HCEC 1CT (cell line): Measurements from ENCODE around the gene GRIK1.
"Not testable (repeated sequence)": the region's sequence is repeated elsewhere in the genome, so short reads cannot be mapped to it uniquely, and the experiment has no call there.

Source experiments
- DNase-seq: peaks from one replicate; pipeline ENCODE4 v3.0.0-alpha.2; 2017

GRIK1 gene

GRCh38 chr21:29939924-29940275, at the start of gene GRIK1:
TSS of gene GRIK1 (minus strand) at chr21:29939996.
- DNase-seq: no peak

GRCh38 chr21:29987762-29988161, 48.0 kb upstream of the GRIK1 start:
- no peak for DNase-seq

GRCh38 chr21:29985866-29986265, 46.1 kb upstream of the GRIK1 start:
- DNase-seq: no peak

- DNase-seq: no peak
These were observed 39.2 kb upstream of the GRIK1 start for GRCh38 chr21:29979043-29979442.

- DNase-seq: no peak
These were observed 36.0 kb upstream of the GRIK1 start for GRCh38 chr21:29975776-29976175.

- DNase-seq: no peak
These were observed 33.5 kb upstream of the GRIK1 start for GRCh38 chr21:29973258-29973657.

- no peak for DNase-seq
These were observed 21.7 kb upstream of the GRIK1 start for GRCh38 chr21:29961291-29962027.

GRCh38 chr21:29958551-29958950, 18.8 kb upstream of the GRIK1 start:
- DNase-seq: no peak

- not testable (repeated sequence) for DNase-seq
These were observed 18.2 kb upstream of the GRIK1 start for GRCh38 chr21:29958035-29958434.

GRCh38 chr21:29953690-29954089, 13.9 kb upstream of the GRIK1 start:
- DNase-seq: no peak

GRCh38 chr21:29953072-29953471, 13.3 kb upstream of the GRIK1 start:
- no peak for DNase-seq

- DNase-seq: no peak
These were observed 12.1 kb upstream of the GRIK1 start for GRCh38 chr21:29951911-29952310.

GRCh38 chr21:29949991-29950390, 10.2 kb upstream of the GRIK1 start:
- no peak for DNase-seq

- DNase-seq: no peak
These were observed 7.3 kb upstream of the GRIK1 start for GRCh38 chr21:29947119-29947518.

- no peak for DNase-seq
These were observed 4.1 kb upstream of the GRIK1 start for GRCh38 chr21:29943885-29944284.

GRCh38 chr21:29942034-29942433, 2.2 kb upstream of the GRIK1 start:
- no peak for DNase-seq

GRCh38 chr21:29940991-29941390, 1.2 kb upstream of the GRIK1 start:
- no peak for DNase-seq

- no peak for DNase-seq
These were observed 565 bp upstream of the GRIK1 start for GRCh38 chr21:29940361-29940760.

GRCh38 chr21:29939104-29939923, 482 bp downstream of the GRIK1 start:
- no peak for DNase-seq

GRCh38 chr21:29938776-29939103, 1.1 kb downstream of the GRIK1 start:
- DNase-seq: no peak

GRCh38 chr21:29933088-29933487, 6.7 kb downstream of the GRIK1 start:
- DNase-seq: no peak

GRCh38 chr21:29928537-29928936, 11.3 kb downstream of the GRIK1 start:
- DNase-seq: no peak

- no peak for DNase-seq
These were observed 18.9 kb downstream of the GRIK1 start for GRCh38 chr21:29920938-29921337.

- no peak for DNase-seq
These were observed 25.5 kb downstream of the GRIK1 start for GRCh38 chr21:29914326-29914725.

GRCh38 chr21:29909571-29909970, 30.2 kb downstream of the GRIK1 start:
- DNase-seq: no peak
